RWPE2 (cell line): ENCODE data around the gene ARHGEF1.

ENCODE experiments used
- ATAC-seq: fragments of 200-7000 bp; cut with Tn5 transposase; 3 replicates; pipeline ENCODE4 v1.9.1; 2021; ENCODE audit warnings: low read depth
- DNase-seq: peaks from one replicate; pipeline ENCODE4 v3.0.0-alpha.2; 2020; ENCODE audit warnings: low spot score
- H3K27ac ChIP-seq: fragments of 450-650 bp; 2 replicates; pipeline ENCODE4 v1.5.1; 2017; ENCODE audit warnings: mild to moderate bottlenecking; ENCODE audit not compliant: poor library complexity, severe bottlenecking
- H3K27me3 ChIP-seq: fragments of 250-450 bp; sonication (Bioruptor Pico); 2 replicates; pipeline ENCODE4 v1.5.1; 2021; ENCODE audit warnings: mild to moderate bottlenecking, moderate library complexity; ENCODE audit not compliant: insufficient read depth, poor library complexity, severe bottlenecking
- H3K36me3 ChIP-seq: fragments of 250-450 bp; sonication (Bioruptor Pico); 2 replicates; pipeline ENCODE4 v1.5.1; 2020; ENCODE audit warnings: low read depth, mild to moderate bottlenecking, moderate library complexity
- H3K4me1 ChIP-seq: fragments of 250-450 bp; sonication (Bioruptor Pico); 2 replicates; pipeline ENCODE4 v1.5.1; 2021; ENCODE audit warnings: mild to moderate bottlenecking, moderate library complexity; ENCODE audit not compliant: insufficient read depth, poor library complexity, severe bottlenecking
- H3K4me3 ChIP-seq: fragments of 250-450 bp; sonication (Bioruptor Pico); 2 replicates; pipeline ENCODE4 v1.5.1; 2021; ENCODE audit warnings: mild to moderate bottlenecking, moderate library complexity; ENCODE audit not compliant: severe bottlenecking
- H3K9me3 ChIP-seq: fragments of 250-450 bp; sonication (Bioruptor Pico); 2 replicates; pipeline ENCODE4 v1.5.1; 2021; ENCODE audit warnings: mild to moderate bottlenecking, moderate library complexity; ENCODE audit not compliant: severe bottlenecking
- TF ChIP-seq, protein P1 (sequence below): fragments of 450-650 bp; IDR thresholded peaks from one replicate; pipeline ENCODE4 v1.5.1; 2017; ENCODE audit warnings: mild to moderate bottlenecking, moderate library complexity; ENCODE audit not compliant: poor library complexity, severe bottlenecking

ARHGEF1 gene

DNA sequence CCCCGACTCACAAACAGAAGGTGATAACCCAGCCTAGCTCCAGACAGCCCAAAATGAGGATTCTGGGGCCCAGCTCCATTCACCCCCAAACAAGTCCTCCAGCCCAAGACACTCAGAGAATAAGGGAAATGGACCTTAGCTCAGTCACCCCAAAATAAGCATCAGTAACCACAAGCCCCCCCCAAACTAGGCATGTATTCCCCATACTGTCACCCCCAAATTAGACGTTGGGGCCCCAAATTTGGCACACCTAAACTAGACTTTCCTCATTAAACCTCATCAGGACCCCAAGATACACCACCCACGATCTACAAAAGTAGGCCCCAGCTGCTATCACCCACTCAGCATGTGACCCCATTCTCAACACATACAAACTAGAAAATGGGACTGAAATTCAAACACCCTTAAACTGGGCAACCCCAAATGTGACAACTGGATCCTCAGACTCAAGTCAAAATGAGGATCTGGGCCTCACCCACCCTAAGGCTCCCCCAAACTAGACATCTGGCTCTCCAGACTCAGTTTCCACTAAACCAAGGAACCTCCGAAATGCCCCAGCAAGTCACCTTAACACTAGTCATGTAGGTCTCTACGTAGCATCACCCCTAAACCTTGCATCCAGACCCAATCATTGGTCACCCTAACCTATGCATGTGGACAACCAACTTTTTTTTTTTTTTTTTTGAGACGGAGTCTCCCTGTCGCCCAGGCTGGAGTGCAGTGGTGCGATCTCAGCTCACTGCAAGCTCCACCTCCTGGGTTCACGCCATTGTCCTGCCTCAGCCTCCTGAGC is 58.6 kb downstream of the ARHGEF1 start:
- no peaks in the 10 kb centered on the region for H3K4me1 ChIP-seq
- TF ChIP-seq, protein P1, sequence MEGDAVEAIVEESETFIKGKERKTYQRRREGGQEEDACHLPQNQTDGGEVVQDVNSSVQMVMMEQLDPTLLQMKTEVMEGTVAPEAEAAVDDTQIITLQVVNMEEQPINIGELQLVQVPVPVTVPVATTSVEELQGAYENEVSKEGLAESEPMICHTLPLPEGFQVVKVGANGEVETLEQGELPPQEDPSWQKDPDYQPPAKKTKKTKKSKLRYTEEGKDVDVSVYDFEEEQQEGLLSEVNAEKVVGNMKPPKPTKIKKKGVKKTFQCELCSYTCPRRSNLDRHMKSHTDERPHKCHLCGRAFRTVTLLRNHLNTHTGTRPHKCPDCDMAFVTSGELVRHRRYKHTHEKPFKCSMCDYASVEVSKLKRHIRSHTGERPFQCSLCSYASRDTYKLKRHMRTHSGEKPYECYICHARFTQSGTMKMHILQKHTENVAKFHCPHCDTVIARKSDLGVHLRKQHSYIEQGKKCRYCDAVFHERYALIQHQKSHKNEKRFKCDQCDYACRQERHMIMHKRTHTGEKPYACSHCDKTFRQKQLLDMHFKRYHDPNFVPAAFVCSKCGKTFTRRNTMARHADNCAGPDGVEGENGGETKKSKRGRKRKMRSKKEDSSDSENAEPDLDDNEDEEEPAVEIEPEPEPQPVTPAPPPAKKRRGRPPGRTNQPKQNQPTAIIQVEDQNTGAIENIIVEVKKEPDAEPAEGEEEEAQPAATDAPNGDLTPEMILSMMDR, result no peak
- no peaks in the 10 kb centered on the region for H3K27me3 ChIP-seq
- H3K9me3 ChIP-seq, result no peaks in the 10 kb centered on the region
- no peak overlapping the region for H3K27ac ChIP-seq
- ATAC-seq (no peak), DNase-seq (no peak)
- H3K4me3 ChIP-seq, result no peak overlapping the region
- no peaks in the 10 kb centered on the region for H3K36me3 ChIP-seq

DNA sequence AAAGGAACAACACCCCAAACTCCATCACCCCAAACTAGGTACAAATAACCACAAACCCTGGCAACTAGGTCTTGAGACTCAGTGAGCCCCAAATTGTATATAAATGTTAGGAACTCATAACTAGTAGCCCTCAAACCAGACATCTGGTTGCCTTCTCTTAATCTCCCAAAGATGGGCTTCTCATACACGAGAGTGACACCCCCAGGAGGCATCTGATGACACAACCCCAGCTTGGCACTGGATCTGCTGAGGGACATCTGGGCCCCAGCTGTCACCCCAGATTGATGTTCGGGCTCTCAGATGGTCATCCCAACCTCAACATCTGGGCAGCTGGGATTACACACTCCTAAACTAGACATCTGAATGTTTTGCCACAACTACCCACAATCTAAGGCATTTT is 61.4 kb downstream of the ARHGEF1 start:
- no peak overlapping the region for H3K27ac ChIP-seq
- H3K4me1 ChIP-seq, result no peaks in the 10 kb centered on the region
- no peak for DNase-seq
- ATAC-seq, result no peak
- no peaks in the 10 kb centered on the region for H3K9me3 ChIP-seq
- no peaks in the 10 kb centered on the region for H3K27me3 ChIP-seq
- H3K36me3 ChIP-seq, result no peaks in the 10 kb centered on the region
- H3K4me3 ChIP-seq, result no peak overlapping the region
- TF ChIP-seq, protein P1, result no peak

DNA sequence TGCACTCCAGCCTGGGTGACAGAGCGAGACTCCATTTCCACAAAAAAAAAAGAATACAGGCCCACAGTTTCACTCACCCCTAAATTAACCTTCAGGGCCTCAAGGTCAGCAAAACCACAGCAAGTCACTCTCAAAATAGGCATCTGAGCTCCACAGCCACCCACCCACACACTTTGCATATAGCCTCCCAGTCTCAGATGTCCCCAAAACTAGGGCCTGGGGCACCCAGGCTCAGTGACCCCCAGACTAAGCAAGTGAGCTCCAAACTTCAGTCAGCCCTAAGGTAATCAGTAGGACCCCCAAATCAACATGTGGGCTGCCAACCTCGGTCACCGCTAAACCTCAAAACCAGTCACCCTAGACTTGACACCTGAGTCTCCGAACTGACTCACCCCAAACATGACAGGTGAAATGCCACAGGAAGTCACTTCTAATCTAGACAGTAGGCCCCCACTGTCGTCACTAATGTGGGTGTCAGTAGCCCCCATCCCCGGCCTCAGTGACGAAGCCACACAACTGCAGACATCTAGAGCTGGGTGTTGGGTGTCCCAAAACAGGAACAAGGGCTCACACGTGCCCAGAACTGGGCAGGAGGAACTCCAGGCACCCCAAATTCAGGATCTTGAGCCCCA is 62.3 kb downstream of the ARHGEF1 start:
- no peak for DNase-seq
- no peak overlapping the region for H3K27ac ChIP-seq
- no peak overlapping the region for H3K4me3 ChIP-seq
- ATAC-seq, result no peak
- H3K4me1 ChIP-seq, result no peaks in the 10 kb centered on the region
- TF ChIP-seq, protein P1, result no peak
- no peaks in the 10 kb centered on the region for H3K9me3 ChIP-seq
- no peaks in the 10 kb centered on the region for H3K36me3 ChIP-seq
- H3K27me3 ChIP-seq, result no peaks in the 10 kb centered on the region

DNA sequence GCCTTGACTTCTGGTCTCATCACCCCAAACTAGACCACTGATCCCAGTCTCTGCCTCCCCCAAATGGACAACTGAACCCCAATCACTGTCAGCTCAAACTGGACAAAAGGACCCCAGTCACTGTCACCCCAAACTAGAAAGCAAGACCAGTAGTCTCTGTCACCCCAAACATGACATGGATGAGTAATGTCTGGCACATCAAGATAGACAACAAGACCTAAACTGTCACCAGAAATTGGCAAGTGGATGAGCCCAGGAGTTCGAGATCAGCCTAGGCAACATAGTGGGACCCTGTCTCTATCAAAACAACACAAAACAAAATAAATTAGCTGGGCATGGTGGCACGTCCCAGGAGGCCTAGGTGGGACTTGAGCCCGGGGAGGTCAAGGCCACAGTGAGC is 64.1 kb downstream of the ARHGEF1 start:
- no peak for ATAC-seq

More for the DNA sequence above, 64.1 kb downstream of the ARHGEF1 start:
- Histone ChIP-seq H3K9me3 (no peaks in the 10 kb centered on the region), H3K36me3 (no peaks in the 10 kb centered on the region), H3K4me1 (no peaks in the 10 kb centered on the region), H3K27me3 (no peaks in the 10 kb centered on the region), H3K4me3 (no peak overlapping the region), H3K27ac (no peak overlapping the region)
- TF ChIP-seq, protein P1, result no peak
- no peak for DNase-seq
